Measurements from ENCODE around the gene TMEM259. TPM values are rescaled to one million over a fixed set of nuclear protein-coding genes. Genes with fewer than 3 reads are reported as not detected.

The TMEM259 gene
- total and polyA plus RNA-seq, 2 of the 13 experiments (the other 11 are each of a cell fraction or from before 2014, with no cell fraction given): 64.7 to 164 TPM

DNA sequence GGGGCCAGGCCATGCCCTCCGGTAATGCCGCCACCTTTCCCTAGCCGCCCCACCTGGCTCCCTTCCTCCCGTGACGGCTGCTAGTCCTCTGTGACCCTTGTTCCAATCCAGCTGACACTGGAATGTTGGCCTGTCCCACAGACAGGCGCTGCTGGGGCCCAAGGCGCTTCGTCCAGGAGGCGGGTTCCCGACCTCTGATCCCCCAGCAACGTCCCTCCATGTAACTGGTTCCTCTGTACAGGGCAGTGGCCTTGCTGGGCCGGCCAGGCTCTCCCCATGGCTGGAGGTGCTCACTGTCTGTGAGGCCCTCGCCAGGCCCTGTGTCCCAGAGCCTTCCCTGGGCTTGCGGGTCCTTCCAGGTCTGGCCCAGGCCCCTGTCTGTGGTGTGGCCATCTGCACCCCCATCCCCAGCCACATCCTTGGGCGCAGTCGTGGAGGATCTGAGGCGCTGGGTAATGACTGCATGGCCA, 27.5 kb downstream of the TMEM259 start:
- POLR2A ChIA-PET: interaction anchor here (1.0 to 2.2 kb wide), 2 partner anchors 9 to 41 kb away, joined by 3 to 14 read pairs; partner anchors contain the start of gene WDR18
- intact Hi-C loops (cut with micrococcal nuclease; ENCODE audit: unreplicated experiment): loop anchor here (10.0 kb wide), 1 partner anchor 209 kb away; no protein-coding TSS in a partner anchor
- Histone ChIP-seq H4K20me1 (ENCODE audit: insufficient read depth, low read length) (peaks cover 6% of the 10 kb centered on the region; the same call in 1 of the 2 replicates), H3K27ac (ENCODE audit: extremely low read length, insufficient read depth, low read length) (peak overlapping the region; percentile 86), H3K4me3 (replicated peaks in 1 of 3; ENCODE audit: insufficient read depth in 1 of 3, low read depth in 2 of 3, low read length in 3 of 3) (peak overlapping the region in 1 of 3 experiments; percentile 54; a peak in 2 of 6 replicates), H3K9ac (ENCODE audit: insufficient read depth, low read depth, low read length) (peak overlapping the region; percentile 41), H3K36me3 (replicated peaks in 1 of 2; ENCODE audit: control insufficient read depth in 1 of 2, insufficient read depth in 2 of 2, low read length in 2 of 2) (peaks cover 10 to 23% of the 10 kb centered on the region in 2 experiments; a peak in 4 of 5 replicates), H3K4me2 (ENCODE audit: low read depth, low read length) (peak overlapping the region; percentile 58), H3K27me3 (ENCODE audit: control insufficient read depth in 1 of 2, insufficient read depth in 2 of 2, low read length in 2 of 2) (peaks cover 0 to 2% of the 10 kb centered on the region in 2 experiments; a peak in 3 of 5 replicates), H2AFZ (ENCODE audit: low read length) (no peak overlapping the region), H3K4me1 (ENCODE audit: insufficient read depth, low read length) (peaks cover 43% of the 10 kb centered on the region), H3K79me2 (ENCODE audit: insufficient read depth, low read length) (no peaks in the 10 kb centered on the region), H3K9me3 (ENCODE audit: low read length) (no peaks in the 10 kb centered on the region)
- ATAC-seq (peak; percentile 83), DNase-seq (ENCODE audit: low spot score) (peak; percentile 85), FAIRE-seq (peak; percentile 93)
- BruUV-seq (replicated peaks): no TSS peak
- WGBS (ENCODE audit: low lambda C conversion rate): 13% methylated on average over 5 of the region's 17 CpGs
- in situ Hi-C loops (cut with HindIII; ENCODE audit: extremely low pct_ligation_motif_present, low pct_unique_long_range_greater_than_20kb): no loop called here
- CTCF ChIA-PET (ENCODE audit: low intra/inter-chr PET ratio, low total read pairs): no interaction called here
- TF ChIP-seq ZNF10 (CRISPR knock-in tag; IDR thresholded peaks at IDR 0.05; ENCODE audit: borderline replicate concordance, low read depth) (no peak), ZNF790 (CRISPR knock-in tag; IDR thresholded peaks at IDR 0.05; ENCODE audit: borderline replicate concordance) (no peak), TSC22D2 (CRISPR knock-in tag; IDR thresholded peaks at IDR 0.05; ENCODE audit: borderline replicate concordance) (0 out of 2 replicates have a peak, but pooled peaks have one; percentile 23), ZNF724P (CRISPR knock-in tag; IDR thresholded peaks at IDR 0.05; ENCODE audit: borderline replicate concordance) (no peak), XBP1 (CRISPR knock-in tag; IDR thresholded peaks at IDR 0.05) (no peak), GTF3A (CRISPR knock-in tag; conservative IDR thresholded peaks at IDR 0.05) (no peak), ZNF260 (CRISPR knock-in tag; IDR thresholded peaks at IDR 0.05; ENCODE audit: borderline replicate concordance, low read depth) (no peak), HDAC2 (CRISPR knock-in tag; IDR thresholded peaks at IDR 0.05) (peak; percentile 91), ZBTB7A (CRISPR knock-in tag; IDR thresholded peaks at IDR 0.05) (peak; percentile 39; the same call in 1 of the 2 replicates), SP5 (CRISPR knock-in tag; IDR thresholded peaks at IDR 0.05; ENCODE audit: borderline replicate concordance, low read depth) (peak; percentile 88), ZKSCAN8 (CRISPR knock-in tag; IDR thresholded peaks at IDR 0.05; ENCODE audit: borderline replicate concordance) (peak; percentile 41; the same call in 1 of the 2 replicates), TRIM24 (CRISPR knock-in tag; IDR thresholded peaks at IDR 0.05) (no peak), HNRNPLL (IDR thresholded peaks at IDR 0.05; ENCODE audit: low read depth, low read length, poor library complexity, severe bottlenecking) (peak; percentile 48), ZSCAN12 (CRISPR knock-in tag; IDR thresholded peaks at IDR 0.05) (no peak), NFYC (CRISPR knock-in tag; IDR thresholded peaks at IDR 0.05) (no peak), ZNF343 (CRISPR knock-in tag; IDR thresholded peaks at IDR 0.05) (no peak), ZNF451 (CRISPR knock-in tag; IDR thresholded peaks at IDR 0.05) (no peak), PLRG1 (conservative IDR thresholded peaks at IDR 0.05) (no peak)
- TF ChIP-seq, protein P1, sequence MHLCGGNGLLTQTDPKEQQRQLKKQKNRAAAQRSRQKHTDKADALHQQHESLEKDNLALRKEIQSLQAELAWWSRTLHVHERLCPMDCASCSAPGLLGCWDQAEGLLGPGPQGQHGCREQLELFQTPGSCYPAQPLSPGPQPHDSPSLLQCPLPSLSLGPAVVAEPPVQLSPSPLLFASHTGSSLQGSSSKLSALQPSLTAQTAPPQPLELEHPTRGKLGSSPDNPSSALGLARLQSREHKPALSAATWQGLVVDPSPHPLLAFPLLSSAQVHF (CRISPR knock-in tag; IDR thresholded peaks at IDR 0.05): no peak
- TF ChIP-seq, protein P2, sequence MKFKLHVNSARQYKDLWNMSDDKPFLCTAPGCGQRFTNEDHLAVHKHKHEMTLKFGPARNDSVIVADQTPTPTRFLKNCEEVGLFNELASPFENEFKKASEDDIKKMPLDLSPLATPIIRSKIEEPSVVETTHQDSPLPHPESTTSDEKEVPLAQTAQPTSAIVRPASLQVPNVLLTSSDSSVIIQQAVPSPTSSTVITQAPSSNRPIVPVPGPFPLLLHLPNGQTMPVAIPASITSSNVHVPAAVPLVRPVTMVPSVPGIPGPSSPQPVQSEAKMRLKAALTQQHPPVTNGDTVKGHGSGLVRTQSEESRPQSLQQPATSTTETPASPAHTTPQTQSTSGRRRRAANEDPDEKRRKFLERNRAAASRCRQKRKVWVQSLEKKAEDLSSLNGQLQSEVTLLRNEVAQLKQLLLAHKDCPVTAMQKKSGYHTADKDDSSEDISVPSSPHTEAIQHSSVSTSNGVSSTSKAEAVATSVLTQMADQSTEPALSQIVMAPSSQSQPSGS (CRISPR knock-in tag; IDR thresholded peaks at IDR 0.05): 0 out of 2 replicates have a peak, but pooled peaks have one; percentile 46
- TF ChIP-seq, protein P3, sequence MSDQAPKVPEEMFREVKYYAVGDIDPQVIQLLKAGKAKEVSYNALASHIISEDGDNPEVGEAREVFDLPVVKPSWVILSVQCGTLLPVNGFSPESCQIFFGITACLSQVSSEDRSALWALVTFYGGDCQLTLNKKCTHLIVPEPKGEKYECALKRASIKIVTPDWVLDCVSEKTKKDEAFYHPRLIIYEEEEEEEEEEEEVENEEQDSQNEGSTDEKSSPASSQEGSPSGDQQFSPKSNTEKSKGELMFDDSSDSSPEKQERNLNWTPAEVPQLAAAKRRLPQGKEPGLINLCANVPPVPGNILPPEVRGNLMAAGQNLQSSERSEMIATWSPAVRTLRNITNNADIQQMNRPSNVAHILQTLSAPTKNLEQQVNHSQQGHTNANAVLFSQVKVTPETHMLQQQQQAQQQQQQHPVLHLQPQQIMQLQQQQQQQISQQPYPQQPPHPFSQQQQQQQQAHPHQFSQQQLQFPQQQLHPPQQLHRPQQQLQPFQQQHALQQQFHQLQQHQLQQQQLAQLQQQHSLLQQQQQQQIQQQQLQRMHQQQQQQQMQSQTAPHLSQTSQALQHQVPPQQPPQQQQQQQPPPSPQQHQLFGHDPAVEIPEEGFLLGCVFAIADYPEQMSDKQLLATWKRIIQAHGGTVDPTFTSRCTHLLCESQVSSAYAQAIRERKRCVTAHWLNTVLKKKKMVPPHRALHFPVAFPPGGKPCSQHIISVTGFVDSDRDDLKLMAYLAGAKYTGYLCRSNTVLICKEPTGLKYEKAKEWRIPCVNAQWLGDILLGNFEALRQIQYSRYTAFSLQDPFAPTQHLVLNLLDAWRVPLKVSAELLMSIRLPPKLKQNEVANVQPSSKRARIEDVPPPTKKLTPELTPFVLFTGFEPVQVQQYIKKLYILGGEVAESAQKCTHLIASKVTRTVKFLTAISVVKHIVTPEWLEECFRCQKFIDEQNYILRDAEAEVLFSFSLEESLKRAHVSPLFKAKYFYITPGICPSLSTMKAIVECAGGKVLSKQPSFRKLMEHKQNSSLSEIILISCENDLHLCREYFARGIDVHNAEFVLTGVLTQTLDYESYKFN (CRISPR knock-in tag; conservative IDR thresholded peaks at IDR 0.05): peak; percentile 92

Data from HepG2 (cell line).